Left colon (tissue), 2 donors: Measurements from ENCODE around the gene GAS2L2. TPM values are rescaled to one million over a fixed set of nuclear protein-coding genes. Genes with fewer than 3 reads are reported as not detected.
A peak's percentile ranks its signal among the peaks of the same experiment; 100 is the strongest.

ENCODE experiments used
- ATAC-seq: fragments of 200-7000 bp; cut with Tn5 transposase; one replicate; pipeline ENCODE4 v1.9.1; 2020; ENCODE audit warnings: mild to moderate bottlenecking, moderate library complexity
- DNase-seq, 2 donors: peaks; one replicate each; pipeline ENCODE4 v3.0.0-alpha.2; 2020
- intact Hi-C, 2 donors: fragments of 100-400 bp; cut with DNase I in 1 of 2; cut with micrococcal nuclease in 1 of 2; formaldehyde crosslinking; loops; one replicate each; pipeline versions ENCODE4 v1.11.2 to v1.14.0; 2022; cut with DNase I, micrococcal nuclease
- long read RNA-seq: library from polyadenylated mRNA; unstranded; transcript quantifications from one replicate; pipeline ENCODE4 v2.0.0, GENCODE V29; 2021
- total RNA-seq, 2 donors: library from RNA; stranded (reverse); fragmentation: NEBNext Ultra II Directional; extraction: Animal tissue kit (Norgen Biotek cat#: 25700); gene quantifications; one replicate each; pipeline ENCODE4 v1.2.1, GENCODE V29; 2021
- donor health status: DM: no; HTN: no; CAD: no.
- donor health status: DM: yes; HTN: yes; CAD: no.

GAS2L2 gene
- total RNA-seq: under 1 TPM in 1 of 2 donors, not detected in 1; 0.08 TPM
- long read RNA-seq: 0 reads

- ATAC-seq (peak; percentile 15), DNase-seq (no peak)
- intact Hi-C loops: no loop called here
Measured at GRCh38 chr17:35752945-35753764, at the start of gene GAS2L2. TSS of gene GAS2L2 (minus strand) at chr17:35753239. CDS start at chr17:35752850, 389 bp downstream.

GRCh38 chr17:35801583-35802224 lies 48.7 kb upstream of the GAS2L2 start:
- intact Hi-C loops: no loop called here
- DNase-seq: peak; percentile 85 to 90

GRCh38 chr17:35799942-35800341 lies 46.9 kb upstream of the GAS2L2 start:
- peak; percentile 43 for ATAC-seq
- intact Hi-C loops: no loop called here
- DNase-seq: peak; percentile 72 to 86

More at GRCh38 chr17:35801583-35802224, 48.7 kb upstream of the GAS2L2 start:
- peak; percentile 49 for ATAC-seq

- intact Hi-C loops: no loop called here
- DNase-seq (no peak), ATAC-seq (no peak)
Measured at GRCh38 chr17:35797918-35798317, 44.9 kb upstream of the GAS2L2 start.

- intact Hi-C loops: no loop called here
- DNase-seq (peak in 1 of 2 donors; percentile 52), ATAC-seq (no peak)
Measured at GRCh38 chr17:35797370-35797769, 44.3 kb upstream of the GAS2L2 start.

- DNase-seq (no peak), ATAC-seq (no peak)
- intact Hi-C loops: no loop called here
Measured at GRCh38 chr17:35796942-35797341, 43.9 kb upstream of the GAS2L2 start.

- no peak for ATAC-seq
- intact Hi-C loops: no loop called here
Measured at GRCh38 chr17:35795871-35796265, 42.8 kb upstream of the GAS2L2 start.

GRCh38 chr17:35795007-35795870 lies 42.2 kb upstream of the GAS2L2 start, which contains the start of gene MMP28:
TSS of gene MMP28 (minus strand) at chr17:35795641. CDS start at chr17:35795377, 264 bp downstream.
- intact Hi-C loops: no loop called here
- peak; percentile 85 to 86 for DNase-seq
- ATAC-seq: peak; percentile 83

More at GRCh38 chr17:35795871-35796265, 42.8 kb upstream of the GAS2L2 start:
- no peak for DNase-seq

- ATAC-seq (no peak), DNase-seq (peak in 1 of 2 donors; percentile 17)
- intact Hi-C loops: no loop called here
Measured at GRCh38 chr17:35793257-35793656, 40.2 kb upstream of the GAS2L2 start.

GRCh38 chr17:35791681-35792350 lies 38.8 kb upstream of the GAS2L2 start:
- intact Hi-C loops: no loop called here
- no peak for ATAC-seq
- DNase-seq: peak; percentile 1 to 16

GRCh38 chr17:35790841-35791240 lies 37.8 kb upstream of the GAS2L2 start:
- intact Hi-C loops: no loop called here
- peak; percentile 13 for ATAC-seq
- DNase-seq: peak; percentile 21 to 47

- DNase-seq (peak; percentile 2 to 24), ATAC-seq (peak; percentile 20)
Measured at GRCh38 chr17:35788477-35789368, 35.7 kb upstream of the GAS2L2 start.

GRCh38 chr17:35786941-35787432 lies 33.9 kb upstream of the GAS2L2 start:
- DNase-seq (peak in 1 of 2 donors; percentile 30), ATAC-seq (peak; percentile 40)
- intact Hi-C loops: no loop called here

More at GRCh38 chr17:35788477-35789368, 35.7 kb upstream of the GAS2L2 start:
- intact Hi-C loops: no loop called here

- no peak for DNase-seq
- intact Hi-C loops: no loop called here
- ATAC-seq: no peak
Measured at GRCh38 chr17:35784895-35785294, 31.9 kb upstream of the GAS2L2 start.

GRCh38 chr17:35780950-35781349 lies 27.9 kb upstream of the GAS2L2 start:
- intact Hi-C loops: no loop called here
- DNase-seq (no peak), ATAC-seq (no peak)

- intact Hi-C loops: no loop called here
- ATAC-seq: no peak
- DNase-seq: no peak
Measured at GRCh38 chr17:35778641-35779196, 25.7 kb upstream of the GAS2L2 start.

GRCh38 chr17:35775583-35775982 lies 22.5 kb upstream of the GAS2L2 start:
- intact Hi-C loops: no loop called here
- no peak for DNase-seq
- peak; percentile 42 for ATAC-seq
